Dedifferentiated amniotic fluid mesenchymal stem cell (primary cell): ENCODE results near the gene ESPL1.

Experiments
- DNase-seq: peaks from one replicate; pipeline ENCODE4 v3.0.0-alpha.2; 2016; ENCODE audit errors: extremely low spot score

The ESPL1 gene

GRCh38 chr12:53336181-53336681 lies 68.1 kb downstream of the ESPL1 start, which contains the start of gene SP7:
SP7 (minus strand) TSS chr12:53336354; CDS start chr12:53335646, 708 bp downstream.
- no peak for DNase-seq

DNA sequence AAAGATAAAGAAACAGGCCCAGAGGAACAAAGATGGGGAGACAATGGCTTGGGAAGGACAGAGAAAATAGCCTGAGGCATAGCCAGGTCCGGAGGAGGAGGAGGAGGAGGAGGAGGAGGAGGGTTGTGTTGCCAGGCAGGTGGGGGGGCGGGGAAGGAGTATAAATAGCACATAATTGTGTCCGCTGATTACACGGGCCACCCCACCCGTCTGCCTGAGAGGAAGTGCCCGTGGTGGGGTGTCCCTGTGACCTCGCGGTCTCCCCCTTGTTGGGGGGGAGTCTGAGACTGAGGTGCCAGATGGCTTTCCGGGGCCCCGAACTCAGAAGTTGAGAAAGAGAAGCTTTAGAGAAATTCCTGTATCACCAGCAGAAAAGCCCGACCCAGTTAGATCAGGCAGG lies 69.9 kb downstream of the ESPL1 start:
- no peak for DNase-seq

DNA sequence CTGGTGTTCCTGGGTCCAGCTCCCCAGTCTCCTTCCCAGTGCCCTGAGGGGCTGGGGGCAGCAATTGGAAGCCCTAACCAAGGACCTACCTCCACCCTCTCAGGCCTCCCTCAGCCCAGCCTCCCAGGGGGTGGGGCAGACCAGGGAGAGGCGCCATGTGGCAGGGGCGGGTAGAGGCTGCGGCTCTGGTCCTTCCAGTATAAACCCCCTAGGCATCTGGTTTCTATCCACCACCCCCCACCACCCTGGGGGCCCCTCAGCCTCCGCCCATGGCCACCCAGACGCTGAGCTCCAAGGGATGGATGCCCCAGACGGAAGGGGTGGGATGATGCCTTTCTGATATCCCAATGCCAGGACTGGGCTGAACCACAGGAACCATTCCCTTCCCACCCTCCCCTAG lies 70.8 kb downstream of the ESPL1 start:
- DNase-seq = no peak

DNA sequence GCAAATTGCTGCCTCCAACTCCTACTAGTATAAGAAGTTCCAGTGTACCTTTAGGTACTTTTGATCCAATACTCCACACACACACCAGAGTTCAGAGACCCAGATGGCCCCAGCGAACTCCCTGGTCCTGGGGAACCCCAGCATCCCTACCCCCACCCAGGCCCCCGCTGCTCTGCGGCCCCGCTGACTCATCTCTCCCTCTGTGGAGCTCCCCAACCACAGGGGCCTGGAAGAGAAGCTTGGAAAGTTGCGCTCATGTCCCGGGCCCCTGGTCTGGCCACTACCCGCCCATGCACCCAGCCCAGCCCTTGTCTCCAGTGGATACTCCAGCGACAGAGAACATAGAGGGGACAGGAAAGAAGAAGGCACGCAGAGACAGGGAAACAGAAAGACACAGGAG lies 72.3 kb downstream of the ESPL1 start:
- no peak for DNase-seq
